K562 (cell line): ENCODE data around the gene MTMR3. TPM values are rescaled to one million over a fixed set of nuclear protein-coding genes. Genes with fewer than 3 reads are reported as not detected.

Source experiments
- ATAC-seq: fragments of 200-7000 bp; cut with Tn5 transposase; 3 replicates; pipeline ENCODE4 v1.9.1; 2020; ENCODE audit warnings: moderate library complexity
- BruUV-seq: library from RNA; stranded (reverse); fragments of 400-500 nt; replicated peaks from 2 replicates; lab custom pipeline; 2021; lab: Mats Ljungman, UMichigan
- CTCF ChIA-PET: fragments of 300-600 bp; formaldehyde crosslinking; extraction: SDS; loops from one replicate; lab custom pipeline; 2021; ENCODE audit warnings: low intra/inter-chr PET ratio; lab: Yijun Ruan, JAX
- POLR2A ChIA-PET: fragments of 300-600, 350-650 bp; sonication (Branson Sonifier 250); formaldehyde crosslinking; extraction: SDS; loops from one replicate; lab custom pipeline; 2021; ENCODE audit warnings: antibody characterized with exemption, inconsistent platforms; lab: Yijun Ruan, JAX
- DNase-seq, 4 experiments: peaks; one replicate each; pipeline versions ENCODE4 v3.0.0 to v3.0.0-alpha.2; 2011 to 2018; ENCODE audit warnings: low spot score in 3 of 4, mixed read lengths in 3 of 4; ENCODE audit errors: extremely low read depth in 1 of 4
- FAIRE-seq: peaks from 2 replicates; lab custom pipeline; 2011; peaks lifted over from hg19 to GRCh38; lab: Jason Lieb, UNC
- H2AFZ ChIP-seq: 2 replicates; pipeline ENCODE4 v1.6.0; 2011; ENCODE audit warnings: low read depth, low read length, control low read depth, inconsistent platforms
- H3K27ac ChIP-seq: fragments of 200-600 bp; 3 replicates; pipeline ENCODE4 v1.8.0; 2011; ENCODE audit warnings: low read depth, mild to moderate bottlenecking, control low read depth, inconsistent platforms, low read length, moderate library complexity, mixed read lengths; ENCODE audit errors: extremely low read depth
- H3K27me3 ChIP-seq, 2 experiments: fragments of 300-600 bp in 1 of 2; 2 replicates in 1 of 2; 3 replicates in 1 of 2; pipeline versions ENCODE4 v1.6.0 to v1.8.0; 2011; ENCODE audit warnings: inconsistent platforms in 2 of 2, low read length in 2 of 2, mild to moderate bottlenecking in 1 of 2, mixed read lengths in 1 of 2, moderate library complexity in 1 of 2; ENCODE audit not compliant: control insufficient read depth in 2 of 2, insufficient read depth in 2 of 2
- H3K36me3 ChIP-seq: fragments of 300-600 bp; 3 replicates; pipeline ENCODE4 v1.8.0; 2011; ENCODE audit warnings: mild to moderate bottlenecking, low read length, inconsistent platforms; ENCODE audit not compliant: control insufficient read depth, insufficient read depth
- H3K4me1 ChIP-seq, 2 experiments: fragments of 200-600 bp in 1 of 2; replicated peaks in 1 of 2; 2 replicates in 1 of 2; 3 replicates in 1 of 2; pipeline versions ENCODE4 v1.5.1 to v1.8.0; 2011; ENCODE audit warnings: inconsistent platforms in 2 of 2, low read length in 2 of 2, mild to moderate bottlenecking in 1 of 2, mixed read lengths in 1 of 2, moderate library complexity in 1 of 2; ENCODE audit not compliant: control insufficient read depth in 2 of 2, insufficient read depth in 2 of 2
- H3K4me2 ChIP-seq: 2 replicates; pipeline ENCODE4 v1.6.1; 2011; ENCODE audit warnings: low read length, control low read depth, inconsistent platforms, mixed read lengths; ENCODE audit not compliant: insufficient read depth
- H3K4me3 ChIP-seq: fragments of 200-600 bp; sonication (generic), shearing (Covaris generic); 2 replicates; pipeline ENCODE4 v1.5.1; 2016; ENCODE audit warnings: control low read depth, inconsistent platforms
- H3K79me2 ChIP-seq: fragments of 200-600 bp; 3 replicates; pipeline ENCODE4 v1.8.0; 2011; ENCODE audit warnings: low read length, inconsistent platforms; ENCODE audit not compliant: control insufficient read depth, insufficient read depth
- H3K9ac ChIP-seq, 2 experiments: 2 replicates each; pipeline versions ENCODE4 v1.6.0 to v1.6.1; 2011; ENCODE audit warnings: low read depth in 2 of 2, low read length in 2 of 2, control low read depth in 1 of 2, inconsistent platforms in 1 of 2, mild to moderate bottlenecking in 1 of 2, mixed read lengths in 1 of 2; ENCODE audit not compliant: insufficient read depth in 1 of 2
- H3K9me1 ChIP-seq: one replicate; pipeline ENCODE4 v1.6.0; 2011; ENCODE audit warnings: inconsistent platforms, mild to moderate bottlenecking, low read length, moderate library complexity; ENCODE audit not compliant: control insufficient read depth, insufficient read depth
- H3K9me3 ChIP-seq: replicated peaks from 2 replicates; pipeline ENCODE4 v1.5.1; 2011; ENCODE audit warnings: low read depth, low read length, inconsistent platforms; ENCODE audit not compliant: control insufficient read depth, insufficient read depth
- H4K20me1 ChIP-seq: replicated peaks from 2 replicates; pipeline ENCODE4 v1.6.1; 2011; ENCODE audit warnings: low read length, inconsistent platforms, mixed read lengths; ENCODE audit not compliant: control insufficient read depth, insufficient read depth
- BDP1 ChIP-seq: IDR thresholded peaks from 3 replicates; pipeline ENCODE4 v1.6.1; 2011; ENCODE audit not compliant: insufficient read length, insufficient read depth
- EGR1 ChIP-seq: fragments of 450-650 bp; conservative IDR thresholded peaks from 2 replicates; pipeline ENCODE4 v1.6.1; 2017; ENCODE audit warnings: mild to moderate bottlenecking
- ESRRB ChIP-seq: fragments of 250-450 bp; sonication (Bioruptor Pico); IDR thresholded peaks from 2 replicates; pipeline ENCODE4 v1.5.0; 2020; ENCODE audit warnings: mild to moderate bottlenecking, moderate library complexity, borderline replicate concordance
- IRF2 ChIP-seq: sonication (generic); formaldehyde crosslinking; IDR thresholded peaks from 2 replicates; pipeline ENCODE4 v1.8.1; 2022; ENCODE audit warnings: mild to moderate bottlenecking, missing genetic modification reagents
- KDM5B ChIP-seq: fragments of 200-600 bp; sonication (generic); IDR thresholded peaks from 2 replicates; pipeline ENCODE4 v1.6.1; 2012; ENCODE audit warnings: low read depth, mild to moderate bottlenecking, moderate library complexity, low read length, control low read depth, inconsistent platforms; ENCODE audit not compliant: insufficient replicate concordance
- KHSRP ChIP-seq: fragments of 450-650 bp; IDR thresholded peaks from 2 replicates; pipeline ENCODE4 v1.6.1; 2017
- LCOR ChIP-seq: sonication (generic); formaldehyde crosslinking; IDR thresholded peaks from 2 replicates; pipeline ENCODE4 v1.8.0; 2022; ENCODE audit warnings: mild to moderate bottlenecking, missing genetic modification reagents
- MECOM ChIP-seq: fragments of 250-450 bp; sonication (Bioruptor Pico); IDR thresholded peaks from 2 replicates; pipeline ENCODE4 v1.8.0; 2022; ENCODE audit warnings: inconsistent platforms
- SLC30A9 ChIP-seq: fragments of 250-450 bp; sonication (Bioruptor Pico); IDR thresholded peaks from 2 replicates; pipeline ENCODE4 v1.8.0; 2022; ENCODE audit warnings: mild to moderate bottlenecking, moderate library complexity
- TEAD2 ChIP-seq: fragments of 450-650 bp; IDR thresholded peaks from 2 replicates; pipeline ENCODE4 v1.6.1; 2016; ENCODE audit warnings: missing genetic modification characterization, control low read depth, missing compliant biosample characterization
- WHSC1 ChIP-seq: IDR thresholded peaks from one replicate; pipeline ENCODE4 v1.6.1; 2012; ENCODE audit warnings: low read length, control low read depth, inconsistent platforms
- WGBS: fragments of 100-300 bp; shearing (Covaris generic); methylation state at CpG from one replicate; pipeline ENCODE4 v1.1.6; 2016; ENCODE audit warnings: low coverage, mixed read lengths; ENCODE audit not compliant: insufficient coverage; ENCODE audit errors: missing lambda C conversion rate; 5-methylcytosine and 5-hydroxymethylcytosine counted together
- in situ Hi-C: fragments of 300-500 bp; cut with MboI; formaldehyde crosslinking; loops from 4 replicates; pipeline ENCODE4 v1.15.0; 2018; ENCODE audit warnings: inconsistent platforms, mixed read lengths
- intact Hi-C: fragments of 100-400 bp; cut with micrococcal nuclease; formaldehyde crosslinking; loops from 2 replicates; pipeline ENCODE4 v1.14.2; 2022
- polyA plus RNA-seq, 8 experiments: library from polyadenylated mRNA; depleted of rRNA in 4 of 8; stranded (reverse) in 5 of 8; unstranded in 3 of 8; fragments of >200 nt; fragmentation: Nextera tagmentation in 2 of 8; fragmentation: Illumina TruSeq in 1 of 8; extraction: Ambion mirVana in 2 of 8; extraction: Trizol in 1 of 8; gene quantifications; 2 replicates each; pipeline versions ENCODE4 v1.2.1 to v1.2.3, GENCODE V29; 2011 to 2014; ENCODE audit warnings: inconsistent platforms in 1 of 8, missing spikeins in 1 of 8
- total RNA-seq, 7 experiments: library from RNA; depleted of rRNA in 6 of 7; stranded (reverse); fragments of >200 nt in 6 of 7; fragmentation: Illumina TruSeq in 2 of 7; extraction: Trizol in 2 of 7; gene quantifications; 2 replicates each; pipeline versions ENCODE4 v1.2.1 to v1.2.3, GENCODE V29; 2011 to 2021; ENCODE audit warnings: low replicate concordance in 1 of 7
- TF ChIP-seq, protein P1 (sequence below): fragments of 200-800 bp; sonication (Bioruptor generic); IDR thresholded peaks from 2 replicates; pipeline ENCODE4 v1.6.1; 2017; ENCODE audit warnings: missing genetic modification characterization, missing compliant biosample characterization
- TF ChIP-seq, protein P2 (sequence below): fragments of 450-650 bp; IDR thresholded peaks from one replicate; pipeline ENCODE4 v1.6.1; 2018; ENCODE audit warnings: mild to moderate bottlenecking, moderate library complexity; ENCODE audit not compliant: partially characterized antibody
- TF ChIP-seq, protein P3 (sequence below): conservative IDR thresholded peaks from 2 replicates; pipeline ENCODE4 v1.6.1; 2011; ENCODE audit warnings: low read depth, mild to moderate bottlenecking, low read length; ENCODE audit not compliant: control insufficient read depth

The MTMR3 gene
- total and polyA plus RNA-seq, 9 of the 15 experiments (the other 6 are each of a cell fraction or from before 2014, with no cell fraction given): 1.6 to 13.7 (median 7.9) TPM

DNA sequence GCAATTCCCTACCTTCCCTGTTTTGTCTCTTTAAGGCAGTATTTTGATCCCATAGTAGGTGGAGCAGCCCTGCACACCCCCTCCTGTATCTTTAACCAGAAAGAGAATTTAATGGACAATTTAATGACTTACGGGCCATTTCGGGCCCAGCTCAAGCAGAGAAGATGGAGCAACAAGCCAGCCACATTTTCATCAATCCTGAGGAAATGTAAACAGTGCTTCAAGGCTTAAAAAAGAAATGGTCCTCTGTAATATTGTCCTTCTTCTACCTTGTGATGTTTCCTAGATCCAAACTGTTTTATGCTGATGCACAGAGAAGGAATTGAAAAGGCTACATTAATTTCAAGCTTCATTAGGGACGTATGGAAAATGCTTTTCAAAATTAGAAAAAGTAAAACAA, 88.6 kb downstream of the MTMR3 start:
- FAIRE-seq (no peak), DNase-seq (no peak), ATAC-seq (no peak)
- H3K79me2 ChIP-seq: no peaks in the 10 kb centered on the region
- H3K9me1 ChIP-seq: no peaks in the 10 kb centered on the region
- no peaks in the 10 kb centered on the region for H4K20me1 ChIP-seq
- ChIA-PET POLR2A (no interaction called here), CTCF (no interaction called here)
- intact Hi-C loops: no loop called here
- H3K36me3 ChIP-seq: 0 out of 3 replicates have a peak, but pooled peaks cover 2% of the 10 kb centered on the region
- no TSS peak for BruUV-seq
- in situ Hi-C loops: no loop called here
- H3K27me3 ChIP-seq: no peaks in the 10 kb centered on the region
- no peak overlapping the region for H3K9ac ChIP-seq
- no peaks in the 10 kb centered on the region for H3K4me1 ChIP-seq
- H3K27ac ChIP-seq: no peak overlapping the region
- no peaks in the 10 kb centered on the region for H3K9me3 ChIP-seq
- H2AFZ ChIP-seq: no peak overlapping the region
- H3K4me2 ChIP-seq: no peak overlapping the region
- TF ChIP-seq, protein P1, sequence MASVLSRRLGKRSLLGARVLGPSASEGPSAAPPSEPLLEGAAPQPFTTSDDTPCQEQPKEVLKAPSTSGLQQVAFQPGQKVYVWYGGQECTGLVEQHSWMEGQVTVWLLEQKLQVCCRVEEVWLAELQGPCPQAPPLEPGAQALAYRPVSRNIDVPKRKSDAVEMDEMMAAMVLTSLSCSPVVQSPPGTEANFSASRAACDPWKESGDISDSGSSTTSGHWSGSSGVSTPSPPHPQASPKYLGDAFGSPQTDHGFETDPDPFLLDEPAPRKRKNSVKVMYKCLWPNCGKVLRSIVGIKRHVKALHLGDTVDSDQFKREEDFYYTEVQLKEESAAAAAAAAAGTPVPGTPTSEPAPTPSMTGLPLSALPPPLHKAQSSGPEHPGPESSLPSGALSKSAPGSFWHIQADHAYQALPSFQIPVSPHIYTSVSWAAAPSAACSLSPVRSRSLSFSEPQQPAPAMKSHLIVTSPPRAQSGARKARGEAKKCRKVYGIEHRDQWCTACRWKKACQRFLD: no peak
- no peak for TF ChIP-seq EGR1
- TF ChIP-seq KHSRP: no peak
- no peak for TF ChIP-seq MECOM (CRISPR knock-in tag)
- TF ChIP-seq IRF2 (CRISPR knock-in tag): no peak
- no peak for TF ChIP-seq WHSC1
- TF ChIP-seq LCOR: no peak
- TF ChIP-seq BDP1: no peak
- TF ChIP-seq, protein P2, sequence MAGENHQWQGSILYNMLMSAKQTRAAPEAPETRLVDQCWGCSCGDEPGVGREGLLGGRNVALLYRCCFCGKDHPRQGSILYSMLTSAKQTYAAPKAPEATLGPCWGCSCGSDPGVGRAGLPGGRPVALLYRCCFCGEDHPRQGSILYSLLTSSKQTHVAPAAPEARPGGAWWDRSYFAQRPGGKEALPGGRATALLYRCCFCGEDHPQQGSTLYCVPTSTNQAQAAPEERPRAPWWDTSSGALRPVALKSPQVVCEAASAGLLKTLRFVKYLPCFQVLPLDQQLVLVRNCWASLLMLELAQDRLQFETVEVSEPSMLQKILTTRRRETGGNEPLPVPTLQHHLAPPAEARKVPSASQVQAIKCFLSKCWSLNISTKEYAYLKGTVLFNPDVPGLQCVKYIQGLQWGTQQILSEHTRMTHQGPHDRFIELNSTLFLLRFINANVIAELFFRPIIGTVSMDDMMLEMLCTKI: no peak
- TF ChIP-seq KDM5B: no peak
- TF ChIP-seq, protein P3, sequence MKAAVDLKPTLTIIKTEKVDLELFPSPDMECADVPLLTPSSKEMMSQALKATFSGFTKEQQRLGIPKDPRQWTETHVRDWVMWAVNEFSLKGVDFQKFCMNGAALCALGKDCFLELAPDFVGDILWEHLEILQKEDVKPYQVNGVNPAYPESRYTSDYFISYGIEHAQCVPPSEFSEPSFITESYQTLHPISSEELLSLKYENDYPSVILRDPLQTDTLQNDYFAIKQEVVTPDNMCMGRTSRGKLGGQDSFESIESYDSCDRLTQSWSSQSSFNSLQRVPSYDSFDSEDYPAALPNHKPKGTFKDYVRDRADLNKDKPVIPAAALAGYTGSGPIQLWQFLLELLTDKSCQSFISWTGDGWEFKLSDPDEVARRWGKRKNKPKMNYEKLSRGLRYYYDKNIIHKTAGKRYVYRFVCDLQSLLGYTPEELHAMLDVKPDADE: no peak
- TF ChIP-seq ESRRB (CRISPR knock-in tag): no peak
- no peak for TF ChIP-seq TEAD2
- no peak for TF ChIP-seq SLC30A9 (CRISPR knock-in tag)
- 73% methylated on average over 3 of the region's 3 CpGs for WGBS
- no peak overlapping the region for H3K4me3 ChIP-seq
